T47D (cell line): ENCODE measurements around the gene FBXL7.
"Not testable (repeated sequence)": the region's sequence is repeated elsewhere in the genome, so short reads cannot be mapped to it uniquely, and the experiment has no call there.

Source experiments
- DNase-seq, 2 experiments: peaks; one replicate each; pipeline versions ENCODE4 v3.0.0 to v3.0.0-alpha.2; 2011 to 2012; ENCODE audit warnings: low read depth in 1 of 2, low spot score in 1 of 2
- JUND ChIP-seq: IDR thresholded peaks from 2 replicates; pipeline ENCODE4 v1.6.1; 2012; ENCODE audit warnings: low read depth
- in situ Hi-C: cut with HindIII; loops from 2 replicates; pipeline ENCODE4 v1.10.0; 2016; ENCODE audit warnings: low sequenced_read_pairs, low pct_unique_long_range_greater_than_20kb

FBXL7 gene

DNA sequence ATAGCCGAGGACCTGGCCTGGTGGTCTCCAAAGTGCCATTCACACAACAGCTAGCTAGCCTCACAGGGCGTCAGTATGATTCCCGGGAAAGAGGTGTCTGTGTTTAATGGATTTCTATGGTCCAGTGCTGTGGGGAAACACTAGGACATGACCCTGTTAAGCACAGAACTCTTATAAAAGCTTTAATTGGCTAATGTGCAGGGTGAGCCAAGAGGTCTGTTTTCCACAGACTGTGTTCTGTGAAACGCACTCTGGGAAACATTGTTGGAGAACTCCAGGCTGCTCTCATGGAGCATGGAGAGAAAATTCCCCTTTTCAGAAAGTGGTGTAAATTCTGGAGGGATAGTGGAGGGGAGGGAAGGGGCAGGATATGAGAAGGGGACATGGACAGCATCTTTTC, 331.4 kb downstream of the FBXL7 start:
- in situ Hi-C loops, result no loop called here
- DNase-seq, result no peak

DNA sequence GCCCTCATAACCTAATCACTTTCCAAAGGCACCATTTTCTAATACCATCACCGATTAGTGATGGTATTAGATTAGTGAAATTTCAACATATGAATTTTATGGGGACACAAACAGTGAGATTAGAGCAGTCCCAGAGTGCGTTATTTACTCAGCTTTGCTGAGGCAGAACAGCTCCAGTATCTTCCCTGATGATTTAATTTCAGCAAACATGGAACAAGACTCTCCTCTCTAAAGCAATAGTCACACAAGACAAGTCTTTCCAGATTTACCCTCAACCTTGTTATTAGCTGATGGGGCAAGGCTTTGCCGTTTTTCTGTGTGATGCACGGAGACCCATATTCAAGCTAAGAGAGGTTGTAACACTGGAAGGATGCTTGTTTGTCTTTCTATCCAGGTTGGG, 333.4 kb downstream of the FBXL7 start:
- in situ Hi-C loops, result no loop called here
- TF ChIP-seq JUND, result no peak
- no peak for DNase-seq

More for the DNA sequence above, 331.4 kb downstream of the FBXL7 start:
- TF ChIP-seq JUND, result no peak

DNA sequence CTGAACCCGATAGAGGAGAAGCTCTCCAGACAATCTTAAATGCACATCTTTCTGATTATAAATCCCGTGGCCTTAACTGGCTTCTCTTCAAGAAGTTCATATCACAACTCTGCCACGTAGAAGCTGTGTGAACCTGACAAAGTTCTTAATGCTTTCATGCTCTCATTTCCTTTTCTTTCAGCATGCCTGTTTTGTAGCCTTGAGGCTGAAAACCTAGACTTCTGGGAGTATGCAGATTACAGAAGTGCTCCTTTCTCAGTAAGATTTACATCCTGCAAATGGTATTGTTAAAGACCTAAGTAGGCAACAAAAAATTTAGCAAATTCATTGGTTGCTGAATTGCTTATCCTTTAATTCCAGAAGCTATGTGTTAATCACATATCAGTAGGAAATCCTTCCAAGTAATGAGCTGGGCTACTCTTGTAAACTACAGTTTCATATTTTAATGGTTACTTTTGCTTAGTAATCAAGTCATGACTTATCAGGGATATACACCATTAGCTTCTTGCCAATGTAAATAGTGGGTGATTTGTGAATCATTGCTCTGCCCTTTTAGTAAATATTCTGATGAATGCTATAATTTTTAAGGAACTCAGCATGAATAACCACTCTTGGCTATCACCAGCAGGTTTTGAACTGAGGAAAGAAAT, 334.7 kb downstream of the FBXL7 start:
- no peak for TF ChIP-seq JUND
- no peak for DNase-seq
- in situ Hi-C loops, result no loop called here

- in situ Hi-C loops, result no loop called here
Observed at GRCh38 chr5:15835514-15835913, 335.5 kb downstream of the FBXL7 start.

DNA sequence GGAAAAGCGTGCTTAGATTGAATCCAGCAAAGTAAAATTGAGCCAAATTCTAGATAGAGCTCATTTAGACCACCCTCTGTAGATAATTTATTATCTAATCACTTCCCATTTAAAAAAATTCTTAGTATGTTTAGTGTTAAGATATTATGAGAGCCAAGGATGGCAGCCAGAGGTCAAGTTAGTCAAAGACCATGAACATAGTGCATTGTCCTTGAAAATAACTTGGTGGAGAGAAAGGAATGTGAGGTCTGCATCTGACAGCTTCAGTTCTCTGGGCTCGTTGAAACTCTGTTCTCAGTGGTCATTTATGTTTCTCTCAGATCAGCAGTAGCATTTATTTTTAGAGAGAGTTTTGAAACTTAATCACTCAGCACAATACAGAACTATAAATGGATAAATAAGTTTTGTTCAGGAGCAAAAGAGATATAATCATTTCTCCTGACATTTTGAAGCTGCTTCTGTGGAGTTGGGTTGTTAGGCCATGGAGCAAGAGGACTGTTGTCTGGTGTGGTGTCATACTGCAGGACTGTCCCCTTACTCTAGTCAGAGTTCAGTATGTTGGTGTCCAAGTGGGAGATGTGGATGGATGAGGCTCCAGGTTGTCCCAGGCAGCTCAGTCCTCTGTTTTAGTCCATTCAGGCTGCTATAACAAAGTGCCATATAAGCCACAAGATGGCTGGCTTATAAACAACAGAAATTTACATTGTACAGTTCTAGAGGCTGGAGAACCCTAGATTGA, 337.7 kb downstream of the FBXL7 start:
- TF ChIP-seq JUND, result no peak
- in situ Hi-C loops, result no loop called here
- no peak for DNase-seq

More at GRCh38 chr5:15835514-15835913, 335.5 kb downstream of the FBXL7 start:
- no peak for TF ChIP-seq JUND
- no peak for DNase-seq

DNA sequence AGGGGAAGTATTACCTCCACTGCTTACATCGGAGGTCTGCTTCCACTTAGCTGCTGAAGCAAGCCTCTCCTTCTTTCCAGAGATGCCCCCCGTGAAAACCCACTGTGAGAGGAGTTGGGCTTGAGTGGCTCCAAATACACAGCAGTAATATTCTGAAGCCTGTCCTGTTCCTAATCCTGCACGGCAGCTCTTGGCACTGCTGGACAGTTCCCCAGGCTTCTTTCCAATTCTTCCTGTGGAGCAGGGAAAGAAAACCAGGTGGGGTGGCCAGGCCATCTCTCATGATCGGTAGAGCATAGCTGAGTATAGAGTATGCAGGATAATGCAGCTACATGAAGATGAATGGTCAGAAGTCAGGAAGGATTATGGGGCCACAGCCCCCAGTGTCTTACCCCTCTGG, 344.3 kb downstream of the FBXL7 start:
- in situ Hi-C loops, result no loop called here
- TF ChIP-seq JUND, result no peak
- DNase-seq, result no peak

- in situ Hi-C loops, result no loop called here
Observed at GRCh38 chr5:15844871-15845270, 344.9 kb downstream of the FBXL7 start.

GRCh38 chr5:15850536-15850935, 350.6 kb downstream of the FBXL7 start:
- DNase-seq, result no peak
- in situ Hi-C loops, result no loop called here
- no peak for TF ChIP-seq JUND

More at GRCh38 chr5:15844871-15845270, 344.9 kb downstream of the FBXL7 start:
- DNase-seq, result no peak
- TF ChIP-seq JUND, result no peak

GRCh38 chr5:15850939-15851341, 351.0 kb downstream of the FBXL7 start:
- no peak for DNase-seq
- no peak for TF ChIP-seq JUND
- in situ Hi-C loops, result no loop called here

DNA sequence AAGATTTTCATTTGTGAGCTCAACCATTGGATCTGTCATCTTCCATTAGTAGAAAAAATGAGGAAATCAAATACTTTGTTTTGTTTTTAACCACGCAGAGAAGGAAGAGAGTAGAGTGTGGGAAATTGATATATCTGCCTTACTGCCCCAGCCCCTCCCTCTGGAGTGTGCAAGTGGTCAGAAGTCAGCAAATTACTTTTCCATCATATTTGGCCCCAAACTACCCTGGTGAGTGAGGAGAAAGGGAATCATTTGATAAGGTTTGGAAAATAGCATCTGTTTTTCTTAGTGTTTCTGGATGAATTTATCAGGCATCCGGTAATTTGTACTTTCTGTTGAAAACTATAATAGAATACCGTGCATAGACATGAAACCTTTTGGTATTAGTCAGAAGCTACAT, 352.2 kb downstream of the FBXL7 start:
- TF ChIP-seq JUND, result no peak
- DNase-seq, result no peak
- in situ Hi-C loops, result no loop called here

- in situ Hi-C loops, result no loop called here
- TF ChIP-seq JUND, result no peak
- no peak for DNase-seq
Observed at GRCh38 chr5:15852949-15853348, 353.0 kb downstream of the FBXL7 start.

DNA sequence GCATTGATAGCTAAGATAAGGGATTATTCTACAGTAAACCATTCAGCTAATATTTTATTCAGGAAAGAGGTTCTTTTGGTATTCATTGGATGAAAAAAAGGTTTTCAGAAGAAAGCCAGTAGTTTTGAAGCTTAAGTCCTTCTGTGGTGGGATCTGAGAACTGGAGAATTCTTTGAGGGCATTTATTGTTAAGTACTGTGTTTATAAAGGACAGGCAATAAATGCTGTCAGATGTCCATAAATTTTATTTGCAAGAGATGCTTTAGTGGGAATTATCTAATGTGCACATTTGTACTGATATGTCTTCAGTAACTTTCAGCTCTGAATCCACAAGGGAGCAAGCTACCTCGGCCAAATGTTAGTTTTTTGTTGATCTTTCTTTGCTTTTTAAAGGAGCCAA, 358.3 kb downstream of the FBXL7 start:
- no peak for TF ChIP-seq JUND
- in situ Hi-C loops, result no loop called here
- DNase-seq, result no peak

- no peak for TF ChIP-seq JUND
- DNase-seq, result no peak
- in situ Hi-C loops, result no loop called here
Observed at GRCh38 chr5:15864536-15865215, 364.7 kb downstream of the FBXL7 start.

DNA sequence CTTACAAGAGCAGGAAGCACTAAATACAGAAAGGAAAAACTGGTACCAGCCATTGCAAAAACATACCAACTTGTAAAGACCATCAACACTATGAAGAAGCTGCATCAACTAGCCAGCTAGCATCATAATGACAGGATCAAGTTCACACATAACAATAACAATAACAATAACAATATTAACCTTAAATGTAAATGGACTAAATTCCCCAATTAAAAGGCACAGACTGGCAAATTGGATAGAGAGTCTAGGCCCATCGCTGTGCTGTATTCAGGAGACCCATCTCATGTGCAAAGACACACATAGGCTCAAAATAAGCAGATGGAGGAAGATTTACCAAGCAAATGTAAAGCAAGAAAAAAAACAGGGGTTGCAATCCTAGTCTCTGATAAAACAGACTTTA, 372.3 kb downstream of the FBXL7 start:
- DNase-seq, in situ Hi-C loops: not testable (repeated sequence)
